ENCODE data around the gene KRTAP6-3.

KRTAP6-3 gene

GRCh38 chr21:30577766-30578165 lies 14.5 kb upstream of the KRTAP6-3 start:
- H3K4me1 ChIP-seq (ENCODE audit: low read depth, poor library complexity, severe bottlenecking), result no peaks in the 10 kb centered on the region
- no peaks in the 10 kb centered on the region for H3K36me3 ChIP-seq (ENCODE audit: insufficient read depth)
- no peaks in the 10 kb centered on the region for H3K27me3 ChIP-seq (ENCODE audit: insufficient read depth, low read depth)
- no peaks in the 10 kb centered on the region for H4K20me1 ChIP-seq (ENCODE audit: insufficient read depth)
- no peak overlapping the region for H3K4me2 ChIP-seq
- TF ChIP-seq CTCF (conservative IDR thresholded peaks at IDR 0.05; ENCODE audit: low read depth, low read length), result no peak
- no peak overlapping the region; the same call in 1 of the 2 replicates for H2AFZ ChIP-seq (ENCODE audit: low read depth)
- H3K9ac ChIP-seq, result no peak overlapping the region
- H3K79me2 ChIP-seq (ENCODE audit: insufficient read depth, low read depth), result no peaks in the 10 kb centered on the region
- no peak overlapping the region for H3K27ac ChIP-seq
- no peak overlapping the region for H3K4me3 ChIP-seq (IDR thresholded peaks at IDR 0.05; ENCODE audit: insufficient read depth, low read depth, low read length)

GRCh38 chr21:30579346-30579745 lies 12.9 kb upstream of the KRTAP6-3 start:
- no peaks in the 10 kb centered on the region for H4K20me1 ChIP-seq (ENCODE audit: insufficient read depth)
- TF ChIP-seq CTCF (conservative IDR thresholded peaks at IDR 0.05; ENCODE audit: low read depth, low read length), result no peak
- no peaks in the 10 kb centered on the region for H3K79me2 ChIP-seq (ENCODE audit: insufficient read depth, low read depth)
- no peak overlapping the region for H3K27ac ChIP-seq
- H3K4me2 ChIP-seq, result no peak overlapping the region
- no peaks in the 10 kb centered on the region for H3K27me3 ChIP-seq (ENCODE audit: insufficient read depth, low read depth)
- H3K4me3 ChIP-seq (IDR thresholded peaks at IDR 0.05; ENCODE audit: insufficient read depth, low read depth, low read length), result no peak overlapping the region
- no peaks in the 10 kb centered on the region for H3K36me3 ChIP-seq (ENCODE audit: insufficient read depth)
- H2AFZ ChIP-seq (ENCODE audit: low read depth), result no peak overlapping the region
- H3K9ac ChIP-seq, result no peak overlapping the region
- H3K4me1 ChIP-seq (ENCODE audit: low read depth, poor library complexity, severe bottlenecking), result no peaks in the 10 kb centered on the region

- H3K27me3 ChIP-seq (ENCODE audit: insufficient read depth, low read depth), result no peaks in the 10 kb centered on the region
- no peak for TF ChIP-seq CTCF (conservative IDR thresholded peaks at IDR 0.05; ENCODE audit: low read depth, low read length)
- no peaks in the 10 kb centered on the region for H3K4me1 ChIP-seq (ENCODE audit: low read depth, poor library complexity, severe bottlenecking)
- H3K9ac ChIP-seq, result no peak overlapping the region
- H4K20me1 ChIP-seq (ENCODE audit: insufficient read depth), result no peaks in the 10 kb centered on the region
- no peak overlapping the region for H2AFZ ChIP-seq (ENCODE audit: low read depth)
- no peaks in the 10 kb centered on the region for H3K36me3 ChIP-seq (ENCODE audit: insufficient read depth)
- no peak overlapping the region for H3K4me3 ChIP-seq (IDR thresholded peaks at IDR 0.05; ENCODE audit: insufficient read depth, low read depth, low read length)
- no peak overlapping the region for H3K4me2 ChIP-seq
- H3K79me2 ChIP-seq (ENCODE audit: insufficient read depth, low read depth), result no peaks in the 10 kb centered on the region
- no peak overlapping the region for H3K27ac ChIP-seq
Measured at GRCh38 chr21:30580132-30580531, 12.1 kb upstream of the KRTAP6-3 start.

GRCh38 chr21:30582870-30583269 lies 9.4 kb upstream of the KRTAP6-3 start:
- Histone ChIP-seq H3K4me2 (no peak overlapping the region), H4K20me1 (ENCODE audit: insufficient read depth) (no peaks in the 10 kb centered on the region), H3K27me3 (ENCODE audit: insufficient read depth, low read depth) (no peaks in the 10 kb centered on the region), H3K4me1 (ENCODE audit: low read depth, poor library complexity, severe bottlenecking) (no peaks in the 10 kb centered on the region), H2AFZ (ENCODE audit: low read depth) (no peak overlapping the region), H3K79me2 (ENCODE audit: insufficient read depth, low read depth) (no peaks in the 10 kb centered on the region), H3K36me3 (ENCODE audit: insufficient read depth) (no peaks in the 10 kb centered on the region), H3K4me3 (IDR thresholded peaks at IDR 0.05; ENCODE audit: insufficient read depth, low read depth, low read length) (no peak overlapping the region), H3K9ac (no peak overlapping the region), H3K27ac (no peak overlapping the region)
- TF ChIP-seq CTCF (conservative IDR thresholded peaks at IDR 0.05; ENCODE audit: low read depth, low read length), result no peak

Measured in KMS-11 (cell line).